ENCODE results near the gene LRRC26. TPM values are rescaled to one million over a fixed set of nuclear protein-coding genes. Genes with fewer than 3 reads are reported as not detected.
A peak's percentile ranks its signal among the peaks of the same experiment; 100 is the strongest.

LRRC26 gene
- total and polyA plus RNA-seq, 2 of the 13 experiments (the other 11 are each of a cell fraction or from before 2014, with no cell fraction given), result not detected

GRCh38 chr9:137217276-137218211 lies 47.7 kb upstream of the LRRC26 start (continued):
- TF ChIP-seq ZNF24 (IDR thresholded peaks at IDR 0.05), result no peak
- TF ChIP-seq KLF6 (CRISPR knock-in tag; IDR thresholded peaks at IDR 0.05), result no peak
- no peak for TF ChIP-seq ZNF251 (CRISPR knock-in tag; IDR thresholded peaks at IDR 0.05)
- peak; percentile 49 for TF ChIP-seq ELF1 (CRISPR knock-in tag; IDR thresholded peaks at IDR 0.05)
- no peak for TF ChIP-seq EEA1 (CRISPR knock-in tag; IDR thresholded peaks at IDR 0.05; ENCODE audit: borderline replicate concordance)
- TF ChIP-seq MIXL1 (CRISPR knock-in tag; IDR thresholded peaks at IDR 0.05), result no peak
- no peak for TF ChIP-seq NRL (CRISPR knock-in tag; IDR thresholded peaks at IDR 0.05; ENCODE audit: borderline replicate concordance)
- no peak for TF ChIP-seq ATF2 (CRISPR knock-in tag; IDR thresholded peaks at IDR 0.05)
- 0 out of 2 replicates have a peak, but pooled peaks have one; percentile 22 for TF ChIP-seq ZNF609 (CRISPR knock-in tag; IDR thresholded peaks at IDR 0.05; ENCODE audit: borderline replicate concordance)
- TF ChIP-seq ZNF557 (CRISPR knock-in tag; IDR thresholded peaks at IDR 0.05), result no peak
- TF ChIP-seq CENPBD1 (CRISPR knock-in tag; IDR thresholded peaks at IDR 0.05; ENCODE audit: borderline replicate concordance, low read depth), result no peak
- no peak for TF ChIP-seq SKIL (CRISPR knock-in tag; IDR thresholded peaks at IDR 0.05; ENCODE audit: borderline replicate concordance)
- no peak for TF ChIP-seq RFXAP (CRISPR knock-in tag; IDR thresholded peaks at IDR 0.05; ENCODE audit: borderline replicate concordance)
- no peak for TF ChIP-seq CBX5 (CRISPR knock-in tag; IDR thresholded peaks at IDR 0.05; ENCODE audit: borderline replicate concordance)
- no peak; the same call in 1 of the 2 replicates for TF ChIP-seq HOXD1 (CRISPR knock-in tag; IDR thresholded peaks at IDR 0.05)
- TF ChIP-seq SP4 (CRISPR knock-in tag; IDR thresholded peaks at IDR 0.05), result peak; percentile 61
- TF ChIP-seq CREBL2 (CRISPR knock-in tag; IDR thresholded peaks at IDR 0.05; ENCODE audit: borderline replicate concordance), result peak; percentile 63; the same call in 1 of the 2 replicates
- TF ChIP-seq SP5 (CRISPR knock-in tag; IDR thresholded peaks at IDR 0.05; ENCODE audit: borderline replicate concordance, low read depth), result peak; percentile 86
- no peak for TF ChIP-seq ZNF292 (CRISPR knock-in tag; IDR thresholded peaks at IDR 0.05; ENCODE audit: borderline replicate concordance, low read depth)
- no peak for TF ChIP-seq ZNF256 (CRISPR knock-in tag; conservative IDR thresholded peaks at IDR 0.05)

Data from HepG2 (cell line).